Glomerular visceral epithelial cell (primary cell): ENCODE results near the gene EXT2.

Experiments
- DNase-seq: peaks from one replicate; pipeline ENCODE4 v3.0.0-alpha.2; 2016; ENCODE audit errors: extremely low spot score

The EXT2 gene

DNA sequence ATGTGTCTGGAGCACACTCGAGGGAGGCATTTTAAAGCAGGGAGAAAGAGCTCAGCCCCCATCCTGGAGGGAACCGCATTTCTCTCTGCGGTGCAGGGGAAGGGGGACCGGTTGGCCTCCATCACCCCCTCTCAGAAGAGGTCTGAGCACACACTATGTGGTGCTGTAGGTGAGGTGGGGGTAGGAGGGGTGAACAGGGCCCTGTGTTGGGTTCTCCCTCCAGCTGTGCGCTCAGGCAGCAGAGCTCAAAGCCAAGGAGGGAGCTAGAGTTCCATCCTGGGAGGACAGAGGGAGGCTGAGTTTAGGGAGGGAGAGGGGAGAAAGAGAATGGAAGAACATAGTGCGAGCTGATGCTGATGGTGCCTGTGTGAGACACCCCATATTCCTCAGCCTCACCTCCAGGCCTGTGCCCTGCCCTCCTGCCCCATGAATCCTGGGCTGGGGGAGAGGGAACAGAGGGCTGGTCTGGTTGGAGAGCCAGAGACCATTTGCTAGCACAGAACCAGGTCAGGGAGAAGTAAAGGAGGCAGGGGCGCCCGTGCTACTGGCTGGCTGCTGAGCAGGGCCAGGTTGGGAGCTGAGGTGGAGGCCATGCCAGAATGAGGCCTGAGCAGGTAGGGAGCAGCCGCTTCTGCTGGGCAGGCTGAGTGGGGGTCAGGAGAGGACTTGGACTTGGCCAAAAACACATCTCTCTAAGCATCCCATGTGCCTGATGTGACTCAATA lies 170.7 kb downstream of the EXT2 start:
- DNase-seq: no peak

DNA sequence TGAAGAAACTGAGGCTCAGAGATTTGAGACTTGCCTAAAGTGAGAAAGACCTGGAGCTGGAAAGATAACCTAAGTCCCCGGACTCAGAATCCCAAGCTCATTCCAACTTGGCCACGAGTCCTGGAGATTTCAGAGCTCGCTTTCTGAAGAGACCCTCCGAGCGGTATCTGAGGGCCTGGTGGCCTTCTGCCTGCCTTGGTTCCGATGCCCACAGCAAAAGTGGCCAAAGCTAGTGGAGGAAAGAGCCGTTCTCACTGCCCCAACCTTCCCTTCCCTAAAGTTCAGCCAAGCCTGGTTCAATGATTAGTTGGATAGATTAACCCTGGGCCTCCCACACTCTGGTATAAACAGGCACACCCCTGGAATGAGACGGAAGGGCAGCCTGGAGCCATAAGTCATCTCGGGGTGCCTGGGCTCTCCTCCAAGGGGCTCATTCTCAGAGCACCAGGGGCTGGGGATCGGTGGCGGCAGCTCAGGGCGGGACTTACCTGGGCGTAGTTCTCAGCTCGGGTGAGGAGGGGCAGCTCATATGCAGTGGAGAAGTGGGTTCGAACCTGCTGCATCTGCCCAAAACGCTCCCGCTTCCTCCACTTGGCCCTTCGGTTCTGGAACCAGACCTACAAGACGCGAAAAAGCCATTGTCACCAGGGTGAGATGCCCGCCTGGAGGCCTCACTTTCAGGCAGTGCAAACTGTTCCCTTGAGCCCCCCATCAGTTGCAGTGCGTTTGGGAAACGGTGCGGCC lies 171.7 kb downstream of the EXT2 start:
- no peak for DNase-seq

DNA sequence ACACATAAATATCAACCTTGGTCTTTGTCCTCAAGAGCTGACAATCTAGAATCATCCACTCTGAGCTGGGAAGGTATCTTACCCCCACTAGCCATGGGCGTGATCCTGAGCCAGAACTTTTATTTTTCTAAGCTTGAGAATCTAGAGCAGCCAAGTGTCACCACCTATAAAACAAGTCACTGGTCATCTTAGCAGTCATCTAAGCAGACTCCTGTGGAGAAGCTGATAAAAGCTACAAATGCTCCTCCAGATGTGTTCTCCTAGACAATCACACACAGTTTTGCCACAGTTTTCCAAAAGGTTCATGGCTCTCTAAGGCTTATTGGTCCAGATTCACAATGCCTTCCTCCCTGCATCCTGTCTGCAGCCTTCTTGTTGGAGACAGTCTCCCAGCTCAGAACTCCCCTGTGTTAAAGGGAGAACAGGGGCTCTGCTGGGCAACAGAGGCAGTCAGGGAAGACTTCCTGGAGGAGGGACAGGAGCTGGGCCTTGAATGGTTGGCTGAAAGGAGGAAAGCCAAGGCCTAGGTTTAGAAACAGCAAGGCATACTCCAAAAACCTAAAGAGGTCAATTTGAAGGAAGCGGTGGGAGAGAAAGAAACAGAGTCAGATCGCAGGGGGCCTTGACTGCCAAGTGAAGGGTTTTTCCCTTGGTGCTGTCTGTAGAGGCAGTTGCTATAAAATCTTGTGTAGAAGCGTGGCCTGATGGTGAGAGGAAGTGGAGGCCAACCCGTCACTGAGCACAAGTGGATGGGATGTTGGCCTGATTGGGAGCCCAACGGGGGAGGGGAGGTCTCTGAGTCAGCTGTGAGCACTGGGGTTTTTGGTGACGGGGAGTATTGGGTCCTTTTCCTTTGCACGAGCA lies 172.5 kb downstream of the EXT2 start:
- no peak for DNase-seq

DNA sequence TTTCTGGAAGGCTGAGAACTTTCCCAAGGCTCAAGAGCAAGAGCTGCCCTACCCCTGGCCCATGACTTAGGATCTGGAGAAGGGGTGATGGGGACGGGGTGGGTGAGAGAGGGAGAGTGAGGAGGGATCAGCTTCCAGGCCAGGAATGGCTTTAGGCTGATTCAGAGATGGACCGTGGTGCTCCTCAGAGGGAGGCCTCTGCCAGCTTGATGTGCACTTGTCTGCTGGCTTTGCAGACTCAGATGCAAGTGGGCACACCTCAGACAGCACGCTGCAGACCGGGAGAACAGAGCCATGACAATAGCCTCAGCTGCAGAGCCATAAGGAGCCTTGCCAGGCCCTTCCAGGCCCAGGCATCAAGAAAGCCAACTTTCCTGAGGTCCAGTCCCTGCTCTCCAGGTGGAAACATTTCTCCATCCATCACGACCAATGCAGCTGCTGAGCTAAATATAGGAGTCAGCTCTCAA lies 173.2 kb downstream of the EXT2 start:
- DNase-seq: no peak

DNA sequence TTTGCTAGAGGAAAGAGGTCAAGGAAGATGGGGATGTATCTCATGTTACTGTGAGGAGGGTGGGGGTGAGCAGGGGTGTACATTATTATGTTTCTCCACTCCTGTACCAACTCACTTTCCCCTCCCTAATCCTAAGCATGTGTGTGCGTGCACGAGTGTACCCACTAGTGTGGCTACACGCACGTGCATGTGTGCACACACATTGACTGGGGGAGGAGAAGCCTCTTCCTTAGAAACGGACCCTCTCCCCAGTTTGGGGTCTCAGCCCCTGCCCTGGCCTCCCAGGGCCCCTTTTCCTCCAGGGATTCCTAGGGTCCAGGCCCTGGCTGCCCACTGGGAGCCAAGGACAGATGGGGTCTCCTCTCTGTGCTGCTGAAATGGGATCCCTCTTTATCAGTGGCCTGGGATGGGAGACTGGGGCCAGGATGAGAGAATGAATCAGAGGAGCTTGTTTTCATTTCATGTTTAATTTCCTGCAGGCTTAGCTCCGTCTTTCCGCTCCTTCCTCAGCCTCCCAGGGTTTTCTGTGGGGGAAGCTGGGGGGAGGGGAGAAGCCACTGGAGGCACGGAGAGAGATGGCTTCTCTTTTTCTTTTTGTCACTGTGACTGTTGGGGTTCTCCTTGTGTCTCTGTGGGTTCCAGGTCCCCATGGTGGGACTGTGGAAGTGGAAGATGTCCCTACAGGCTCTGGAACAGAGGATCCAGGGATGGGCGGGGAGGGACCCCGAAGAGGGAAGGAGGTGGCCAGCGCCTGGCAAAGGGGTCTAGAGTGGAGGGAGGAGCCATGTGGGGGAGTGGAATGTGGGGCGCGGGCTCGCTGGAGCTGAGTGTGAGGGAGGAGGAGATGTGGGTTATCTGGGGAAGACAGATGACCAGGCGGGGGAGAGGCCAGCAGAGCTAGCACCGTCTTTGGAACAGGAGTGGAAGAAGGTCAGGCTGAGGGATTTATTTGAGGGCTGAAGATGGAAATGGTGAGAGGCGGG lies 174.2 kb downstream of the EXT2 start:
- DNase-seq: no peak

DNA sequence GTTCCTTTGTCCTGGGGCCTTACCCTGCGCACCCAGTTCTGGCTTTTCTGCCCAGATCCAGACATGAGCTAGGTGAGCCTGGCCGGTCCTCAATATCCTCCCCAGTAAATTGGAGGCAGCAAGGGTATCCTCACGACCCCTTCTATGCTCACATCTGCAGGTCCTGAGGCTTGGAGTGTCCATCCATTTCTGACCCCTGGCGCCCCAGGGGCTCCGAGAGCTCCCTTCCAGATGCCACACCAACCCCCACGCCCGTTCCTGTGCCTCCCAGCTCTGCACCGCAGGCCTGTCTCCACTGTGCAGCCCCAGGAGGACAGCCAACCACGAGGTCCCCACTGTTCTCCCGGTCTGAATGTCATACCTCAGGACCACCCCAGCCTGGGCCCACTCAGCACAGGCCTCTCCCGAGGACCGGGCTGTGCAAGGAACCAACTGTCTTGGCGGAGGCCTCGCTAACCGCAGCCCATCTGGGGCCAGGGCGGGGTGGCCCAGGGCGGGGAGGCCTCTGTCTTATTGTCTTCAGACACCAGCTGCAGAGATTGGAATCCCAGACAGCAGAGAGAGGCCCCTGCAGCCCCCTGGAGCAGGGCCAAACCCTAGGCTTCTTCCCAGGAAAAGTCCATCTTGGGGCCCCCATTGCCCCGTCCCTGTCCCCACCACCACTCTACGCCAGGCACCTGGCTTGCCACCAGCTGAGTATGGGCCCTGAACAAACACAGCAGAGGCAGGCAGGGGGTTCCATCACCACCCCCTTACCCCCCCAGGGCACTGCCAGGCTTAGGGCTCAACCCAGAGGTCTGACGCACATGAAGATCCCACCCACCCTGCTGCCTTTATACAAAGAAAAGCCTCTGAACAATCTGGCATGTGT lies 175.2 kb downstream of the EXT2 start:
- no peak for DNase-seq

DNA sequence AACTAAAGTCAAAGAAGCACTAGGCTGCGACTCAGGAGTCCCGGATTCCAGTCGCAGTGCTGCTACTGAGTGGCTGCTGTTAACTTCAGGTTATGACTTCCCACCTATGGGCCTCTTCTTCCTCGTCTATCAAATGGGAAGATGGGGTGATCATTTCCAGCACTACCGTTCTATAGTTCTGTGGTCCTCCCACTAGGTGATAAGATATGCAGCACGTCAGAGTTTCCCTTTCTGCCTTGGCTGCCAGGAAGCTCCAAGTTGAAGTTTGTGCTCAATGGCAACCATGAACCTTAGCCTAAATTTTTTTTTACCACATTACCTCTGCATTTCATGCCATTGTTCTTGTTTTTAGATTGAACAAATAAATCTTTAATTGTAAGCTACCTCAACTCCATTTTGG lies 175.8 kb downstream of the EXT2 start:
- DNase-seq: no peak

DNA sequence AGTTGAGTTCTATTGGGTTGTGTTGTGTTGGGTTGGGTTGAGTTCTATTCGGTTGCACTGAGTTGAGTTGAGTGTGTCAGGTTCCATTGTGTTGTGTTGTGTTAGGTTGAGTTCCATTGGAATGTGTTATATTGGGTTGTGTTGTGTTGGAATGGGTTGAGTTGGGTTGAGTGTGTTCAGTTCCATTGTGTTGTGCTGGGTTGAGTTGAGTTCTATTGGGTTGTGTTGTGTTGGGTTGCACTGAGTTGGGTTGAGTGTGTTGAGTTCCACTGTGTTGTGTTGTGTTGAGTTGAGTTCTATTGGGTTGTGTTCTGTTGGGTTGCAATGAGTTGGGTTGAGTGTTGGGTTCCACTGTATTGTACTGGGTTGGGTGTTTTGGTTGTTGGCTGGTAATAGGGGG lies 178.9 kb downstream of the EXT2 start:
- no peak for DNase-seq

DNA sequence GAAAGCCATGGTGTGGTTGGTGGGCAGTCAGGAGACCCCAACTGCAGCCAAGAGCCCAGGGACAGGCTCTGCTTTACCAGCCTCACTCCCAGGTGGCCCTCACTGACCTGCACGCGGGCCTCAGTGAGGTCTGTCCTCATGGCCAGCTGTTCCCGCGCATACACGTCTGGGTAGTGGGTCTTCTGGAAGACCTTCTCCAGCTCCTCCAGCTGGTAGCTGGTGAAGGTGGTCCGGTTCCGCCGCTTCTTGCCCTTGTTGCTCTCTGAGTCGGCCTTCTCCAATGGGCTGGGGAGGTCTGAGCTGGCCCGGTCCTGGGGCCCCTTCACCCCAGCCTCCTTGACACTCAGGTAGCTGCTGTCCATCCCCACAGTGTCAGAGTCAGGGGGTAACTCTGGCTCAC lies 179.8 kb downstream of the EXT2 start:
- DNase-seq: no peak

DNA sequence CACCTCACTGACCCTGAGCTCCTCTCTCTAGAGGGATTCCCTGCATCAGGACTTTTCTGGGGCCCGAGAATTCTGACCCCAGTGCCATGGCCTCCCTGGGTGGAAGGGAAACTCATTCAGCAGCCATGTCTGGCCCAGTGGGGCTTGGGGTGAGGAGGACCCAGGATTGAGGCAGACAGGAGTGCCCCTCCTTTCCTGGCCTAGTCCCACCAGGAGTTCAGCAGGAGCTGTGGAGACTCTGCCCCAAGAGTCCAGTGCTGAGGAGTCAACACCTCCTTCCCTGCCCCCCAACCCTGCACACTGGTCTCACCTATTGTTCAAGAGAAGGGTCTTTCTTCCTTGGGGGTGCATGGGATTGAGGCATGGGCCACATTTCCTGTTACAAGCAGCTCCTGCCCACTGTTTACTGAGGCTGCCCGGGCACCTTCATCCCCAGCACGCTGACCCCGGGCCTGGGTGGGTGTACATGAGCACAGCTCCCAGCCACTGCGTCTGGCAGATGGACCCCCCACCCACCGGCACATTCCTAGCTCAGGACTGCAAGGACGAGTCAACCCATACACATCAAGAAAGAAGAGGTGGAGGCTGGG lies 180.6 kb downstream of the EXT2 start:
- DNase-seq: no peak

DNA sequence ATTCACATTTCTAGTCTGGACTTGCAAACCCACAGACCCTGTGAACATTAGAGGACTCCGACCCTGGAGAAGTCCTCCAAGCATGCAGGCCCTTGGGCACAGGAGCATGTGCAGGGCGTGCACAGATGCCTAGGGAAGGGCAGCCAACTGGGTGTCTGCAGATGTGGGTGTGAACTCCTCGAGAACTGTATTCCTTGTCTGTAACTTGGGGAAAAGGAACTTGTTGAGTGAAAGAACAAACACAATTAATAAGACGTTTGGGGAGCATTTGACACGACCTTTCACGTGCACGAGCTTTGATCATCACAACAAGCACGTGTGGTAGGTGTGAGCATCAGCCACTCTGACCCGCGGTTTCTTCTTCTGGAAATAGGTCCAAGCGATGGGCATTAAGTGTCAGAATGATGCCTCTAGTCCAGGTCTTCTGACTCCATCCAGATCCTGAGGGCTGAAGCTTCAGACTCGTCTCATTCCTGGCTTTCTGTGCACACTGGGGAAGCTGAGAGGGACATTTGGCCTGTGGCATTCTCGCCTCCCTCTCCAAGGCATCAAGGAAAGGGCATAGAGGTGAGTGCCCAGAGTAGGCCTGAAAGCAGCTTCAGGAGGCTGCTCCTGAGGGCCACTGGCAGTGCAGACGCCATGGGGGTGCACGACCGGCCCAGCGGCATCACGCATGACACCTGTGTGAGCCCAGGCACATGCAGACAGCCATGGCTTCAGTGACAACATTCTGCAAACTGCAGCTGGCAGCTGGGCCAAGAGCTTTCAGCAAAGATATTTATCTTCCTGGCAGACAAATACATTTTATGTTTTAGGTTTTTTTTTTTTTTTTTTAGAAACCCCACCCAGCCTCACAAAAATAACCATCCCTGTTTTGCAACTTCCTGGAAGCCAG lies 182.0 kb downstream of the EXT2 start:
- DNase-seq: no peak

DNA sequence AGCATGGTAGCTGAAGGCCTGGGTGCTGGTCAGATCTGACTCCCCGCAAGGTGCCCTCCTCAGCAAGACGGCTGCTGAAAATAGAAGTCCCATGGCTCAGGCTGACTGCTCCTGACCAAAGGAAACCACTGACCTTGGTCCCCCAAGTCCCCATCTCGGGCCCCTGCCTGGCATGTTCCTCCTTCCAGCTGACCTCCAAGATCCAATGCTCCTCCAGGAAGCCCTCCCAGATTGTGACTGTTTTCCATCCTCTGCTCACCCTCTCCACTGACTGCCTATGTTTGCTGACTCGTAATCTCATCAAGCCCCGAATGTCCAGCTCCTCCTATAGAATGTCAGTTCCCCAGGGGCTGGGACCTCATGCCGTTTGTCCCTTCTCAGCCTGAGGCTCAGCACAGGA lies 184.0 kb downstream of the EXT2 start:
- no peak for DNase-seq

DNA sequence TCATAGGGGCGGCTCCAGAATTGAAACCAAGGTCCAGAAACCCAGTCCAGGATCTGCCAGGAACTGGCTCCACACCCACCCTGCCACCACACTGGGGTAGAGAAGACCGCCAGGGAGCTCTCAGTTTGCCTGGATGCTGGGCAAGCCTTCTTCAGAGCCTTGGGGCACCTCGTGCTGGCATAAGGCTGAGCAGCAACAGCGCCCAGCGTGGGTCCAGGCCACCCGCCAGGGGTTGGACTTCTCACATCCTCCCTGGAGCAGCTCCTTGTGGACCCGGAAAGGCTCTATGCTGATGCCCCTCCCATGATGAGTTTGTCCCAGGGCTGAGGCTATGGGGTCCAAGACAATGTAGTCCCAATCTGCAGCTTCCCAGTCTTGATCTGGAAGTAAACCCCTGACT lies 184.8 kb downstream of the EXT2 start:
- no peak for DNase-seq

DNA sequence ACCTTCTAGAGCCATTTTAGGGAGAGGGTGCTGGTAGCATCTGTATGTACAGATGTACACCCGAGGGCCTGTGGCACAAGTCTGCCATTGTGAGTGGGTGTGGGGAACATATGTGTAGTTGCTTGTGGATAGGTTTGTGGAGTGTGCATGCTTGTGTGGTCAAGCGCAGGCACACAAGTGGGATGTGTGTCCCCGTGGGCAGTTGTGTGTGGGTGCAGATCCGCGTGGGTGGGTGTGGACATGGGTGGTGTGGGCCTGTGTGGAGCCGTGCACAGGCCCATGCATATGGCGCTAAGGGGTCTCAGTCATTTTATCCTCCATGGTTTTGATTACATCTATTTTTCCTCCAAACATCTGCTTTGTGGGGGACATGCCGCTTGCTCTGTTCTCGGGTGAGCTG lies 185.7 kb downstream of the EXT2 start:
- DNase-seq: no peak

DNA sequence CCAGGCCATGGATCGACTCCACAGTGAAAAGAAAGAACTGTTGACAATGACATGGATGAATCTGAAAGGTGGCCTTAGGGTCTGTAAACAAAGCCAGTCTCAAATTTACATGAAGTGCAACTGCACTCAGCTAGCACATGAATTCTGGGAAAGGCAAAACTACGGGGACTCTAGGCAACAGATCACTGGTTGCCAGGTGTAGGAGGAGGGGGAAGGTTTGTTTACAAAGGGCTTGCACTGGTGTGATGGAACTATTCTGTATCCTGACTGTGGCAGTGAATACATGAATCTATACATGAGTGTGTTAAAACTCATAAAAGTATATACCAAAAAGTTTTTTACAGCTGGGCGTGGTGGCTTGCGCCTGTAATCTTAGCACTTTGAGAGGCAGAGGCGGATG lies 187.1 kb downstream of the EXT2 start:
- no peak for DNase-seq

DNA sequence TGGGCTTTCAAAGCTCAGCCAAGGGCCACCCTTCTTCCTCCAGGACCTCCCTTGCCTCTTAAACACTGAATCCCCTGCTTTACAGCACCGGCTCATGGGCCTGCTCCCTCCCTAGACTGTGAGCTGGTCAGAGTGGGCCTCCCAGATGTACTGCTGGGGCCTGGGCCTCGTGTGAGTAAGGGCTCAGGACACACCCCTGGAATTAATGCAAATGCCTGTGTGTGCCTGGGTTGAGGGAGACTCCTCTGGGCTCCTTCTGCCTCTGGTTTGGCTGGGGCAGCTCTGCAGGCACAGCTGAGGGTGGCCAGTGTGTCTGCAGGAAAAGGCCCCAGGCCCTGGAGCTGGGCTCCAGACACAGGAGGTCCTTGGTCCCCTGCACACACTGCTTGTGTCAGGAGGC lies 190.3 kb downstream of the EXT2 start:
- DNase-seq: no peak

DNA sequence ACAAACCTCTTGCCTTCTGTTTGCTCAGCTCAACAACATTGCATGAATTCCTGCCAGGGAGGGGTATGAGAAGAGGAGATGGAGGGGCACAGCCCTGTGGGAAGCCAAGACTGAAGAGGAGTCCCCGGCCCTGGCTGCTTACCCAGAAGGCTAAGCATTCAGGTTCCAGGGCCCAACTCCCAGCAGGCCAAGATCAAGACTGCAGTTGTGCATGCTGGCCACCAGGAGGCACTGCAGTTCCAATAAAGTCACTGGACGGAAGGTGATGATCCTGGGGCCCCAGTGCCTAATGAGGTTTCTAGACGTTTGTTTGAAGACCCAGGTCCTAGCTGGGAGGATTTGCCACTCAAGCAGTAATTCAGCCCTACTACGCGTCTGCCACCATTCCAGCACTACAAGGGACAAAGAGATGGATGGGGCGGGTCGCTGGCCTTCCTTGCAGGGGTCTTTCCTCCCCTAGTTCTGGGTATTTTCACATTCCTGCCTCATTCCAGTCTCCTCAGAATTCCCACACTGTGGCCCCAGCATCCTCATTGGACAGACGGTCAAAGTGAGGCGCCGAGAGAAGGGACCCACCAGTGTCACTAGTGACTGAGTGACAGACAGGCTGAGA lies 190.9 kb downstream of the EXT2 start:
- peak; percentile 53 for DNase-seq

DNA sequence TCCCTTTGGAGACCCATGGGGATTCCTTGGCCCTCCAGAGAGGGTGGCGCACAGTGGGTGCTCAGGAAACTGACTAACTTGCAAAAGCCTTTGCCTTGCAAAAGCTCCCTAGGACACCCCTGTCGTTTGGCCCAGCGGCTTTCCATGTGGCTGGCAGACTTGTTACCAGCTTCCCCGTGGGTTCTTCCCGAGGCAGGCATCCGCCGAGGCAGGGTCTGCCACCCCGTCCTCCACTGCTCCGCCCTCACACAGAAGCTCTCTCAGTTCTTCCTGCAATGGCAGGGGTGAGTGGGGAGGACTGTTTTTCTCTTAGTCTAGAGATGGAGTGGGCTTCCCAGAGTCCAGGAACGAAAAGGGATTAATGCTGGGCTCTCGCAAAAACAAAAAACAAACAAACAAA lies 191.4 kb downstream of the EXT2 start:
- no peak for DNase-seq
